ENCODE measurements around the gene STAT1.

Gene STAT1

DNA sequence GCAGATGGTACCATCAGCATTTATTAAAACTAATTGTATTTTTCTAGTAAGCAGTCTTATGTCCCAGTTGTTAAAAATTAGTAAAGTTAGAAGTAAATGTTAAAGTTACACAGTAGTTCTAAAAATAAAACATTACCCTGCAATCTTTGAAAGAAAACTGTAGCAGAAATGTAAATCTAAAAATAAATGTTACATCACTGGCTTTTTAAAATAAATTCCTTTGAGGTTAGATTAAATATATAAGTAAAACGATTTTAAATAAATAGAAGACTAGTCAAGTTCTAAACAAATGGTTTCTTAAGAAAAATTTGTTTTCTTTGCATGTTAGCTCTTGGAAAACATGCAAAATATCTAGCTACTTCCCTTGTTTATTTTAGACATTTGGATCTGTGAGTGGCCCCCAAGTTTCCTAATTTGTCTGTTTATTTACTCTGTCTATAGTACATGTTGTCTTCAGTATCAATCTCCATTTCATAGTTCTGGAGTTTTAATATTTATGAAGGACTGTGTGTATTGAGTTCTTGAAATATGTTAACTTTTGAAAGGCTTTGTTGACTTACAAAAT, 75.1 kb downstream of the STAT1 start:
- Histone ChIP-seq H3K9me3 (ENCODE audit: control insufficient read depth, insufficient read depth, low read depth, low read length) (no peaks in the 10 kb centered on the region), H3K4me3 (ENCODE audit: low read depth, low read length) (no peak overlapping the region), H3K36me3 (ENCODE audit: control insufficient read depth in 2 of 2, insufficient read depth in 1 of 2, low read length in 2 of 2) (no peaks in the 10 kb centered on the region), H3K27ac (ENCODE audit: extremely low read depth, low read depth, low read length) (no peak overlapping the region), H3K4me1 (ENCODE audit: control insufficient read depth, insufficient read depth, low read length) (peaks cover 6% of the 10 kb centered on the region)
- CTCF ChIA-PET = interaction anchor here (0.6 to 1.2 kb wide), 3 partner anchors 9 to 1132 kb away, joined by 3 read pairs; no protein-coding TSS in a partner anchor
- POLR2A ChIA-PET = no interaction called here
- TF ChIP-seq ZNF707 (tag by site-specific recombination; IDR thresholded peaks at IDR 0.05) (no peak), ZNF449 (tag by site-specific recombination; IDR thresholded peaks at IDR 0.05) (no peak), ZNF302 (tag by site-specific recombination; IDR thresholded peaks at IDR 0.05; ENCODE audit: low read depth) (no peak), ZBTB20 (tag by site-specific recombination; IDR thresholded peaks at IDR 0.05) (no peak), KLF7 (tag by site-specific recombination; IDR thresholded peaks at IDR 0.05; ENCODE audit: borderline replicate concordance) (no peak), ZBTB1 (tag by site-specific recombination; IDR thresholded peaks at IDR 0.05) (no peak), ZNF626 (tag by site-specific recombination; IDR thresholded peaks at IDR 0.05) (no peak), ZNF248 (tag by site-specific recombination; IDR thresholded peaks at IDR 0.05) (no peak), ZNF394 (tag by site-specific recombination; IDR thresholded peaks at IDR 0.05; ENCODE audit: borderline replicate concordance) (no peak), ZNF76 (tag by site-specific recombination; IDR thresholded peaks at IDR 0.05; ENCODE audit: borderline replicate concordance, low read depth) (no peak), ZNF16 (tag by site-specific recombination; IDR thresholded peaks at IDR 0.05; ENCODE audit: low read depth) (no peak), ZFP41 (tag by site-specific recombination; IDR thresholded peaks at IDR 0.05; ENCODE audit: borderline replicate concordance) (no peak), ZNF514 (tag by site-specific recombination; IDR thresholded peaks at IDR 0.05) (no peak), ZNF677 (tag by site-specific recombination; IDR thresholded peaks at IDR 0.05) (no peak), ZNF335 (tag by site-specific recombination; conservative IDR thresholded peaks at IDR 0.05) (no peak), ZNF518A (tag by site-specific recombination; conservative IDR thresholded peaks at IDR 0.05; ENCODE audit: low read depth) (no peak), ZNF292 (tag by site-specific recombination; IDR thresholded peaks at IDR 0.05; ENCODE audit: borderline replicate concordance, low read depth) (no peak)
- TF ChIP-seq, protein P1, sequence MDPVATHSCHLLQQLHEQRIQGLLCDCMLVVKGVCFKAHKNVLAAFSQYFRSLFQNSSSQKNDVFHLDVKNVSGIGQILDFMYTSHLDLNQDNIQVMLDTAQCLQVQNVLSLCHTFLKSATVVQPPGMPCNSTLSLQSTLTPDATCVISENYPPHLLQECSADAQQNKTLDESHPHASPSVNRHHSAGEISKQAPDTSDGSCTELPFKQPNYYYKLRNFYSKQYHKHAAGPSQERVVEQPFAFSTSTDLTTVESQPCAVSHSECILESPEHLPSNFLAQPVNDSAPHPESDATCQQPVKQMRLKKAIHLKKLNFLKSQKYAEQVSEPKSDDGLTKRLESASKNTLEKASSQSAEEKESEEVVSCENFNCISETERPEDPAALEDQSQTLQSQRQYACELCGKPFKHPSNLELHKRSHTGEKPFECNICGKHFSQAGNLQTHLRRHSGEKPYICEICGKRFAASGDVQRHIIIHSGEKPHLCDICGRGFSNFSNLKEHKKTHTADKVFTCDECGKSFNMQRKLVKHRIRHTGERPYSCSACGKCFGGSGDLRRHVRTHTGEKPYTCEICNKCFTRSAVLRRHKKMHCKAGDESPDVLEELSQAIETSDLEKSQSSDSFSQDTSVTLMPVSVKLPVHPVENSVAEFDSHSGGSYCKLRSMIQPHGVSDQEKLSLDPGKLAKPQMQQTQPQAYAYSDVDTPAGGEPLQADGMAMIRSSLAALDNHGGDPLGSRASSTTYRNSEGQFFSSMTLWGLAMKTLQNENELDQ (tag by site-specific recombination; IDR thresholded peaks at IDR 0.05; ENCODE audit: low read depth) = no peak

All from HEK293 (cell line).